HCT116 (cell line): ENCODE results near the gene LRRTM2. TPM values are rescaled to one million over a fixed set of nuclear protein-coding genes. Genes with fewer than 3 reads are reported as not detected.

Source experiments
- ATAC-seq: fragments of 200-7000 bp; cut with Tn5 transposase; 2 replicates; pipeline ENCODE4 v1.9.1; 2020; ENCODE audit warnings: mild to moderate bottlenecking, moderate library complexity
- BruUV-seq: library from RNA; stranded (reverse); fragments of 400-500 nt; replicated peaks from 2 replicates; lab custom pipeline; 2021; lab: Mats Ljungman, UMichigan
- CTCF ChIA-PET: fragments of 300-600 bp; sonication (Branson Sonifier 250); formaldehyde crosslinking; loops from one replicate; lab custom pipeline; 2021; ENCODE audit warnings: antibody characterized with exemption; lab: Charles Lee
- POLR2A ChIA-PET: fragments of 300-600, 350-600 bp; sonication (Branson Sonifier 250); formaldehyde crosslinking; loops from one replicate; lab custom pipeline; 2021; ENCODE audit warnings: antibody characterized with exemption; lab: Charles Lee
- RAD21 ChIA-PET, 2 experiments: fragments of 300-600 bp; sonication (Branson Sonifier 250); formaldehyde crosslinking; loops; one replicate each; lab custom pipeline; 2023; ENCODE audit warnings: low total read pairs in 2 of 2; ENCODE audit not compliant: uncharacterized antibody in 2 of 2, unreplicated experiment in 2 of 2, low non-redundant PET in 1 of 2; lab: Charles Lee
- DNase-seq: peaks from one replicate; pipeline ENCODE4 v3.0.0-alpha.2; 2010; ENCODE audit warnings: low read depth, low spot score
- H2AFZ ChIP-seq: fragments of 200-600 bp; shearing (Covaris generic), sonication (generic); 2 replicates; pipeline ENCODE4 v1.6.1; 2017; ENCODE audit warnings: low read depth, mixed run types, mixed read lengths, antibody characterized with exemption, low read length; ENCODE audit not compliant: poor library complexity, severe bottlenecking
- H3K27ac ChIP-seq: 2 replicates; pipeline ENCODE4 v1.5.1; 2012; ENCODE audit warnings: low read depth, low read length
- H3K27me3 ChIP-seq: fragments of 200-600 bp; sonication (generic); 2 replicates; pipeline ENCODE4 v1.6.1; 2016; ENCODE audit warnings: mixed run types, low read length, mixed read lengths; ENCODE audit not compliant: insufficient read depth
- H3K36me3 ChIP-seq, 2 experiments: fragments of 200-500 bp in 1 of 2; fragments of 200-600 bp in 1 of 2; sonication (Bioruptor generic) in 1 of 2; sonication (generic) in 1 of 2; 2 replicates each; pipeline versions ENCODE4 v1.5.1 to v1.6.1; 2014 to 2016; ENCODE audit warnings: low read length in 2 of 2, inconsistent platforms in 1 of 2, mixed read lengths in 1 of 2, mixed run types in 1 of 2; ENCODE audit not compliant: insufficient read depth in 2 of 2, control insufficient read depth in 1 of 2
- H3K4me1 ChIP-seq, 2 experiments: fragments of 200-600 bp in 1 of 2; sonication (generic) in 1 of 2; 2 replicates each; pipeline versions ENCODE4 v1.5.1 to v1.6.1; 2012 to 2017; ENCODE audit warnings: low read length in 2 of 2, inconsistent platforms in 1 of 2, mild to moderate bottlenecking in 1 of 2, mixed read lengths in 1 of 2, mixed run types in 1 of 2, moderate library complexity in 1 of 2; ENCODE audit not compliant: insufficient read depth in 2 of 2, control insufficient read depth in 1 of 2
- H3K4me2 ChIP-seq: fragments of 200-600 bp; sonication (generic); 2 replicates; pipeline ENCODE4 v1.6.1; 2017; ENCODE audit warnings: mixed run types, low read length, mixed read lengths
- H3K4me3 ChIP-seq, 2 experiments: fragments of 200-600 bp in 1 of 2; sonication (generic) in 1 of 2; replicated peaks in 1 of 2; 2 replicates each; pipeline ENCODE4 v1.5.1; 2011 to 2016; ENCODE audit warnings: low read length in 2 of 2, control low read depth in 1 of 2, low read depth in 1 of 2, mild to moderate bottlenecking in 1 of 2, mixed read lengths in 1 of 2, mixed run types in 1 of 2
- H3K79me2 ChIP-seq: fragments of 200-600 bp; sonication (generic); 2 replicates; pipeline ENCODE4 v1.6.1; 2017; ENCODE audit warnings: mild to moderate bottlenecking, mixed run types, low read length, moderate library complexity, mixed read lengths; ENCODE audit not compliant: insufficient read depth
- H3K9ac ChIP-seq: fragments of 200-600 bp; sonication (generic); 2 replicates; pipeline ENCODE4 v1.6.1; 2016; ENCODE audit warnings: low read length, mixed read lengths
- H3K9me2 ChIP-seq: fragments of 200-600 bp; sonication (generic), shearing (Covaris generic); 2 replicates; pipeline ENCODE4 v1.6.1; 2017; ENCODE audit warnings: mixed run types, mild to moderate bottlenecking, moderate library complexity; ENCODE audit not compliant: insufficient read depth
- H3K9me3 ChIP-seq, 2 experiments: fragments of 200-500 bp in 1 of 2; fragments of 200-600 bp in 1 of 2; sonication (Bioruptor generic) in 1 of 2; sonication (generic) in 1 of 2; 2 replicates each; pipeline ENCODE4 v1.6.1; 2014 to 2017; ENCODE audit warnings: low read length in 2 of 2, mixed read lengths in 2 of 2, inconsistent platforms in 1 of 2, low read depth in 1 of 2, mild to moderate bottlenecking in 1 of 2, mixed run types in 1 of 2, moderate library complexity in 1 of 2; ENCODE audit not compliant: control insufficient read depth in 1 of 2, insufficient read depth in 1 of 2
- H4K20me1 ChIP-seq: fragments of 200-600 bp; sonication (generic), shearing (Covaris generic); 2 replicates; pipeline ENCODE4 v1.6.1; 2017; ENCODE audit warnings: mixed run types, mild to moderate bottlenecking, moderate library complexity; ENCODE audit not compliant: insufficient read depth
- EGR1 ChIP-seq: IDR thresholded peaks from 2 replicates; pipeline ENCODE4 v1.6.1; 2012; ENCODE audit warnings: low read depth
- EZH2 ChIP-seq: fragments of 200-600 bp; sonication (generic); IDR thresholded peaks from 2 replicates; pipeline ENCODE4 v1.6.1; 2017; ENCODE audit warnings: antibody characterized with exemption, mixed run types
- EZH2phosphoT487 ChIP-seq: fragments of 200-600 bp; IDR thresholded peaks from 2 replicates; pipeline ENCODE4 v1.6.1; 2018; ENCODE audit warnings: antibody characterized with exemption, borderline replicate concordance
- FOSL1 ChIP-seq: IDR thresholded peaks from 2 replicates; pipeline ENCODE4 v1.6.1; 2012; ENCODE audit warnings: low read depth
- JUND ChIP-seq: IDR thresholded peaks from 2 replicates; pipeline ENCODE4 v1.6.1; 2012
- POLR2A ChIP-seq: IDR thresholded peaks from 2 replicates; pipeline ENCODE4 v1.7.0; 2011; ENCODE audit warnings: borderline replicate concordance; ENCODE audit not compliant: insufficient read depth, insufficient read length; ENCODE audit errors: extremely low read depth
- intact Hi-C: fragments of 100-400 bp; cut with micrococcal nuclease; formaldehyde crosslinking; loops from 2 replicates; pipeline ENCODE4 v1.10.0; 2022
- total RNA-seq: library from RNA; stranded (reverse); gene quantifications from one replicate; pipeline ENCODE4 v1.2.1, GENCODE V29; 2021; ENCODE audit not compliant: unreplicated experiment
- TF ChIP-seq, protein P1 (sequence below): IDR thresholded peaks from 2 replicates; pipeline ENCODE4 v1.6.1; 2012
- TF ChIP-seq, protein P2 (sequence below): IDR thresholded peaks from 2 replicates; pipeline ENCODE4 v1.6.1; 2011; ENCODE audit warnings: mild to moderate bottlenecking, low read length, moderate library complexity; ENCODE audit not compliant: insufficient replicate concordance; ENCODE audit errors: extremely low read depth

Gene LRRTM2
- total RNA-seq, 1 experiment from 2014 or later, result not detected

DNA sequence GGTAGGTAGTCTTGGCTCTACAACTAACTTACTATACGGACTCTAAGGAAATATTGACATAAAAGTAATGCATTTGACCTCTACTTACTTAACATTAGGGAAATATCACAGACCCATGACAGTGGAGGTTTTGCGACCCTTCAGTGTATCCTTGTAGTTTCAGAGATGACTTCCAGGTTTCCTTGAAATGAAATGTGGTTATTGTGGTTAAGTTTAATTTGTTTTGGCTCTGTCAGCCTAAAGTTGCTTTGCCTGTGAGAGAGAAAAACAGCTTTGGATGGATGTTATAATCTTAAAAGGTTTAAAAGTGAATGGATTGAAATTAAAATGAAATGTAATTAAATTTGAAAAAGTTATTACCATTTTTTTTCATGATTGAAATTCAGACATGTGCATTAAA lies 42.9 kb downstream of the LRRTM2 start:
- 0 out of 2 replicates have a peak, but pooled peaks cover 6% of the 10 kb centered on the region for H4K20me1 ChIP-seq
- no TSS peak for BruUV-seq
- H3K27me3 ChIP-seq, result no peaks in the 10 kb centered on the region
- H3K4me1 ChIP-seq, result no peaks in the 10 kb centered on the region
- DNase-seq (no peak), ATAC-seq (no peak)
- H3K9ac ChIP-seq, result no peak overlapping the region
- no peak overlapping the region for H3K4me3 ChIP-seq
- H3K9me2 ChIP-seq, result no peaks in the 10 kb centered on the region
- H3K27ac ChIP-seq, result no peak overlapping the region
- peaks cover 13 to 14% of the 10 kb centered on the region in 2 experiments; a peak in 3 of 4 replicates for H3K36me3 ChIP-seq
- RAD21 ChIA-PET, result no interaction called here
- H3K4me2 ChIP-seq, result no peak overlapping the region
- H3K9me3 ChIP-seq, result no peaks in the 10 kb centered on the region; a peak in 1 of 4 replicates
- no peak overlapping the region for H2AFZ ChIP-seq
- intact Hi-C loops, result no loop called here
- CTCF ChIA-PET, result no interaction called here
- TF ChIP-seq JUND (no peak), EZH2 (no peak), EGR1 (no peak), POLR2A (no peak)
- TF ChIP-seq, protein P1, sequence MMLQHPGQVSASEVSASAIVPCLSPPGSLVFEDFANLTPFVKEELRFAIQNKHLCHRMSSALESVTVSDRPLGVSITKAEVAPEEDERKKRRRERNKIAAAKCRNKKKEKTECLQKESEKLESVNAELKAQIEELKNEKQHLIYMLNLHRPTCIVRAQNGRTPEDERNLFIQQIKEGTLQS, result no peak
- TF ChIP-seq, protein P2, sequence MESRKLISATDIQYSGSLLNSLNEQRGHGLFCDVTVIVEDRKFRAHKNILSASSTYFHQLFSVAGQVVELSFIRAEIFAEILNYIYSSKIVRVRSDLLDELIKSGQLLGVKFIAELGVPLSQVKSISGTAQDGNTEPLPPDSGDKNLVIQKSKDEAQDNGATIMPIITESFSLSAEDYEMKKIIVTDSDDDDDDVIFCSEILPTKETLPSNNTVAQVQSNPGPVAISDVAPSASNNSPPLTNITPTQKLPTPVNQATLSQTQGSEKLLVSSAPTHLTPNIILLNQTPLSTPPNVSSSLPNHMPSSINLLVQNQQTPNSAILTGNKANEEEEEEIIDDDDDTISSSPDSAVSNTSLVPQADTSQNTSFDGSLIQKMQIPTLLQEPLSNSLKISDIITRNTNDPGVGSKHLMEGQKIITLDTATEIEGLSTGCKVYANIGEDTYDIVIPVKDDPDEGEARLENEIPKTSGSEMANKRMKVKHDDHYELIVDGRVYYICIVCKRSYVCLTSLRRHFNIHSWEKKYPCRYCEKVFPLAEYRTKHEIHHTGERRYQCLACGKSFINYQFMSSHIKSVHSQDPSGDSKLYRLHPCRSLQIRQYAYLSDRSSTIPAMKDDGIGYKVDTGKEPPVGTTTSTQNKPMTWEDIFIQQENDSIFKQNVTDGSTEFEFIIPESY, result no peak
- TF ChIP-seq, all 23 proteins: peak for 0
- POLR2A ChIA-PET, result no interaction called here
- peaks cover 69% of the 10 kb centered on the region for H3K79me2 ChIP-seq

DNA sequence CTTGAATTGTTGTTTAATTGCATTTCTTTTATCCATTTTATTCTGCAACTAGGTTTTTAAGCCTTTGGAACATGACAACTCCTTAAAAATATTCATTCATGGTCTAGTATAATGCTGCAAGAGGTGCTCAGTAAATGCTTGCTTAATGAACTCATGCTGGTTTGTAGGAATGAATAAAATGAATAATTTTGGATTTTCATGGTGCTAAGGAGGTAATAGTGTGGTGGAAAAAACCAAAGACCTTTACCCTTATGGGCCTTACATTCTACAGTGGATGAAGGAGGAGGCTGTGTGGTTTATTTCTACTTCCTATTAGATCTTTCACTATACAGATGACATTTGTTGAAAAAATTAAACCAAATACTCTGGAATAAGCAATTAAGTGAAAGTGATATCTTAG lies 43.4 kb downstream of the LRRTM2 start:
- H3K9ac ChIP-seq, result no peak overlapping the region
- H3K4me2 ChIP-seq, result no peak overlapping the region
- no peak overlapping the region for H3K4me3 ChIP-seq
- no TSS peak for BruUV-seq
- TF ChIP-seq FOSL1 (no peak), EZH2 (no peak), EZH2phosphoT487 (no peak)
- H3K27ac ChIP-seq, result no peak overlapping the region
- H3K9me3 ChIP-seq, result no peaks in the 10 kb centered on the region; a peak in 1 of 4 replicates
- no peak for DNase-seq
- no peak overlapping the region for H2AFZ ChIP-seq
- RAD21 ChIA-PET, result no interaction called here
- no peaks in the 10 kb centered on the region for H3K4me1 ChIP-seq
- H4K20me1 ChIP-seq, result 0 out of 2 replicates have a peak, but pooled peaks cover 5% of the 10 kb centered on the region
- no peaks in the 10 kb centered on the region for H3K27me3 ChIP-seq
- CTCF ChIA-PET, result no interaction called here
- H3K36me3 ChIP-seq, result peaks cover 17 to 19% of the 10 kb centered on the region in 2 experiments; a peak in 3 of 4 replicates
- H3K79me2 ChIP-seq, result peaks cover 64% of the 10 kb centered on the region
- ATAC-seq, result no peak
- H3K9me2 ChIP-seq, result no peaks in the 10 kb centered on the region
- POLR2A ChIA-PET, result no interaction called here
- intact Hi-C loops, result no loop called here
